Endodermal cell (in vitro differentiated cells): ENCODE results near the gene SLC34A3. TPM values are rescaled to one million over a fixed set of nuclear protein-coding genes. Genes with fewer than 3 reads are reported as not detected.

Experiments used
- DNase-seq: peaks from one replicate; pipeline ENCODE4 v3.0.0-alpha.2; 2017
- H3K27ac ChIP-seq: 2 replicates; pipeline ENCODE4 v1.5.1; 2013; ENCODE audit warnings: mild to moderate bottlenecking, low read depth, low read length, moderate library complexity
- H3K27me3 ChIP-seq: 2 replicates; pipeline ENCODE4 v1.6.1; 2013; ENCODE audit warnings: mild to moderate bottlenecking, low read length, moderate library complexity; ENCODE audit not compliant: insufficient read depth, control insufficient read depth, poor library complexity, severe bottlenecking
- H3K36me3 ChIP-seq: 2 replicates; pipeline ENCODE4 v1.7.0; 2013; ENCODE audit warnings: mild to moderate bottlenecking, low read length, moderate library complexity; ENCODE audit not compliant: control insufficient read depth, insufficient read depth
- H3K4me1 ChIP-seq: one replicate; pipeline ENCODE4 v1.7.0; 2013; ENCODE audit warnings: low read length; ENCODE audit not compliant: control insufficient read depth, insufficient read depth
- H3K4me3 ChIP-seq: 2 replicates; pipeline ENCODE4 v1.5.1; 2013; ENCODE audit warnings: mild to moderate bottlenecking, low read length, moderate library complexity
- H3K9ac ChIP-seq: 2 replicates; pipeline ENCODE4 v1.6.1; 2013; ENCODE audit warnings: mild to moderate bottlenecking, low read length, moderate library complexity; ENCODE audit not compliant: poor library complexity, severe bottlenecking; ENCODE audit errors: extremely low read depth
- H3K9me3 ChIP-seq: 2 replicates; pipeline ENCODE4 v1.6.1; 2013; ENCODE audit warnings: mild to moderate bottlenecking, low read length, moderate library complexity; ENCODE audit not compliant: control insufficient read depth
- H3K27ac Mint-ChIP-seq: 2 replicates; pipeline ENCODE4 v1.8.0; 2020; ENCODE audit warnings: mixed read lengths
- H3K27me3 Mint-ChIP-seq: 2 replicates; pipeline ENCODE4 v1.8.0; 2021; ENCODE audit warnings: mild to moderate bottlenecking, mixed read lengths; ENCODE audit not compliant: insufficient read depth
- H3K36me3 Mint-ChIP-seq: 2 replicates; pipeline ENCODE4 v1.8.0; 2020; ENCODE audit warnings: low read depth, mixed read lengths
- H3K4me1 Mint-ChIP-seq: 2 replicates; pipeline ENCODE4 v1.8.0; 2020; ENCODE audit warnings: mixed read lengths
- H3K4me3 Mint-ChIP-seq: 2 replicates; pipeline ENCODE4 v1.8.0; 2020; ENCODE audit warnings: mild to moderate bottlenecking, moderate library complexity, mixed read lengths
- H3K9me3 Mint-ChIP-seq: 2 replicates; pipeline ENCODE4 v1.8.0; 2020; ENCODE audit warnings: mild to moderate bottlenecking, mixed read lengths
- WGBS, 2 experiments: methylation state at CpG; one replicate each; pipeline versions ENCODE4 v1.1.5 to v1.1.7; 2013; ENCODE audit warnings: missing lambda C conversion rate in 2 of 2, mixed read lengths in 1 of 2; ENCODE audit not compliant: insufficient coverage in 1 of 2, insufficient read length in 1 of 2; 5-methylcytosine and 5-hydroxymethylcytosine counted together
- total RNA-seq, 2 donors: library from RNA; stranded (reverse); fragmentation: NEBNext Ultra II Directional in 1 of 2; extraction: Animal tissue kit (Norgen Biotek cat#: 25700) in 1 of 2; gene quantifications; 2 replicates in 1 of 2; 3 replicates in 1 of 2; pipeline ENCODE4 v1.2.1, GENCODE V29; 2021
- TF ChIP-seq, protein P1 (sequence below): fragments of 200-600 bp; sonication (generic); conservative IDR thresholded peaks from 2 replicates; pipeline ENCODE4 v1.5.0; 2021; ENCODE audit warnings: antibody characterized with exemption, mild to moderate bottlenecking

The SLC34A3 gene
- total RNA-seq, 2 donors from 2014 or later, result 0.15 TPM; not detected in 1

DNA sequence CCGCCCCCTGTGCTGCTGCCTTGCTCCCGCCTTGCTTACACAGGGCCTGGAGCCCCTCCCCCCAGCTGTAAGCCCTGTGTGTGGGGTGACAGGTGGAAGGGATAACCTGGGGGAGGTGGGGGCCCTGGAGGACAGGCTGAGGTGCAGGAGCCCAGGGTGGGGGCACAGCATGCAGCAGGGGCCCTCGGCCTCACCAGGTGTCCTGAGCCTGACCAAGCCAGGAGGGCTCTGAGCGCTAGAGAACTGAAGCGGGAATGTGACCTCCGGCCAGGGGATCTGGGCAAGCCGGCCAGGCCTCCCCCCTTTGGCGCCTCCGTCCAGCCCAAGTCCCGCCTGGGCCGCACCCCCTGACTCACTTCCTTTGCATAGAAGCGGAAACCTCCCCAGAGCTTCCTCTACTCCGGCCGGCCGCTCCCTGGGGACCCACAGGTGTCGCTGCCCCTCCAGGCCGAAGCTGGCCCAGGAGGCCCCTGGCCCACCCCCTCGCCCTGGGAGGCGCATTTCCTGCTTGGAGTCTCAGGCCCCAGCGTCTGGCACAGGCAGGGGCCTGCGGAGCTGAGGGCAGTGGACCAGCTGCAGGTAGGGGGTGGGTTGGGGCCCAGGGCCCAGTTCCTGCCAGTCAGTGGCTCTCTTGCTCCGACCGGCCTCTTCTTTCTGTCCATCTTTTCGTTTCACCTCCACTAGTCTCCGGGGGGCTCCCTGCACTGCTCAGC is 46.8 kb downstream of the SLC34A3 start, which contains the start of gene TOR4A:
TSS of gene TOR4A (plus strand) at position 398 of the 713 bp plus-strand sequence. CDS start 964 bp downstream, outside the sequence.
- TF ChIP-seq, protein P1, sequence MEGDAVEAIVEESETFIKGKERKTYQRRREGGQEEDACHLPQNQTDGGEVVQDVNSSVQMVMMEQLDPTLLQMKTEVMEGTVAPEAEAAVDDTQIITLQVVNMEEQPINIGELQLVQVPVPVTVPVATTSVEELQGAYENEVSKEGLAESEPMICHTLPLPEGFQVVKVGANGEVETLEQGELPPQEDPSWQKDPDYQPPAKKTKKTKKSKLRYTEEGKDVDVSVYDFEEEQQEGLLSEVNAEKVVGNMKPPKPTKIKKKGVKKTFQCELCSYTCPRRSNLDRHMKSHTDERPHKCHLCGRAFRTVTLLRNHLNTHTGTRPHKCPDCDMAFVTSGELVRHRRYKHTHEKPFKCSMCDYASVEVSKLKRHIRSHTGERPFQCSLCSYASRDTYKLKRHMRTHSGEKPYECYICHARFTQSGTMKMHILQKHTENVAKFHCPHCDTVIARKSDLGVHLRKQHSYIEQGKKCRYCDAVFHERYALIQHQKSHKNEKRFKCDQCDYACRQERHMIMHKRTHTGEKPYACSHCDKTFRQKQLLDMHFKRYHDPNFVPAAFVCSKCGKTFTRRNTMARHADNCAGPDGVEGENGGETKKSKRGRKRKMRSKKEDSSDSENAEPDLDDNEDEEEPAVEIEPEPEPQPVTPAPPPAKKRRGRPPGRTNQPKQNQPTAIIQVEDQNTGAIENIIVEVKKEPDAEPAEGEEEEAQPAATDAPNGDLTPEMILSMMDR, result peak; percentile 29
- peak within 1 kb of the TSS; percentile 55 for H3K9ac ChIP-seq
- H3K27ac Mint-ChIP-seq, result peak within 1 kb of the TSS; percentile 96
- peaks cover 11% of the 10 kb centered on the region for H3K36me3 Mint-ChIP-seq
- no peak within 1 kb of the TSS for H3K27ac ChIP-seq
- peak within 1 kb of the TSS; percentile 73 for H3K4me3 ChIP-seq
- 21 to 26% methylated on average over 10 to 25 of the region's 25 CpGs for WGBS, 2 experiments
- peaks cover 20% of the 10 kb centered on the region for H3K4me1 Mint-ChIP-seq
- H3K4me3 Mint-ChIP-seq, result peak within 1 kb of the TSS; percentile 59
- no peaks in the 10 kb centered on the region for H3K9me3 Mint-ChIP-seq
- H3K9me3 ChIP-seq, result no peaks in the 10 kb centered on the region
- peaks cover 12% of the 10 kb centered on the region for H3K36me3 ChIP-seq
- peaks cover 5% of the 10 kb centered on the region for H3K27me3 Mint-ChIP-seq
- no peaks in the 10 kb centered on the region for H3K27me3 ChIP-seq
- H3K4me1 ChIP-seq, result peaks cover 10% of the 10 kb centered on the region
- peak; percentile 94 for DNase-seq

DNA sequence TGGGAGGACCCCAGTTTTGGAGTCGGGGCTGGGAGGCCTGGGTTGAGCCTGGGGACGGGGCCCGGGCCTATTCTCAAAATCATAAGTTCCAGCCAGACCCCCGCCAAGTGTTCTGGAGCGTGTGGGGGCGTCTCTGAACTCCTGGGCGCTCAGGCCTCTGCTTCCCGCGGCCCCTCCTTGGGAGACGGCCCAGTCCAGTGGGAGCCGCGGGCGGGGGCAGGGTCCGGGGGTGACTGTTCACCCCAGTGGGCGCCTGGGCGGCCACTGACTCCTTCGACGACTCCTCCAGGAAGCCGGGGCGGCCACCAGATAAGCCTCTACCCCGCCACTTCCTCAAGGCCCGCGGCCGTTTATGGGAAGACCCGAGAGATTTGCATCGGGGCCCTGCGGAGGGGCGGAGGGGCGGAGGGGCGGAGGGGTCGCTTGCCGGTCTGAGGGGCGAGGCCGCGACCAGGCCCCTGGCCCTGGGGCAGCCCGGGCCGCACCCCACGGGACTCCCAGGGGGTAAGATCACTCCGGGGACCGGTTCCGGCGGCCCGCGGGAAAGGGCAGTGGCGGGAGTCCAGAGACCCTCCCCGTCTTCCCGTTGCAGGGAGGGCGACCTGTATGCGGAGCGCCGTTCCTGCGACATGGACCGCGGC is 47.5 kb downstream of the SLC34A3 start:
- peak; percentile 84 for DNase-seq
- H3K36me3 ChIP-seq, result peaks cover 8% of the 10 kb centered on the region
- TF ChIP-seq, protein P1, result no peak
- H3K9me3 ChIP-seq, result no peaks in the 10 kb centered on the region
- H3K4me1 Mint-ChIP-seq, result peaks cover 20% of the 10 kb centered on the region
- WGBS, 2 experiments, result 36 to 56% methylated on average over 27 to 54 of the region's 54 CpGs
- H3K4me3 Mint-ChIP-seq, result peak overlapping the region; percentile 59
- peak overlapping the region; percentile 73 for H3K4me3 ChIP-seq
- H3K27ac Mint-ChIP-seq, result peak overlapping the region; percentile 80
- H3K27me3 Mint-ChIP-seq, result peaks cover 10% of the 10 kb centered on the region
- no peak overlapping the region for H3K27ac ChIP-seq
- H3K9ac ChIP-seq, result peak overlapping the region; percentile 55
- H3K9me3 Mint-ChIP-seq, result no peaks in the 10 kb centered on the region
- H3K27me3 ChIP-seq, result no peaks in the 10 kb centered on the region
- peaks cover 10% of the 10 kb centered on the region for H3K4me1 ChIP-seq
- H3K36me3 Mint-ChIP-seq, result peaks cover 12% of the 10 kb centered on the region

DNA sequence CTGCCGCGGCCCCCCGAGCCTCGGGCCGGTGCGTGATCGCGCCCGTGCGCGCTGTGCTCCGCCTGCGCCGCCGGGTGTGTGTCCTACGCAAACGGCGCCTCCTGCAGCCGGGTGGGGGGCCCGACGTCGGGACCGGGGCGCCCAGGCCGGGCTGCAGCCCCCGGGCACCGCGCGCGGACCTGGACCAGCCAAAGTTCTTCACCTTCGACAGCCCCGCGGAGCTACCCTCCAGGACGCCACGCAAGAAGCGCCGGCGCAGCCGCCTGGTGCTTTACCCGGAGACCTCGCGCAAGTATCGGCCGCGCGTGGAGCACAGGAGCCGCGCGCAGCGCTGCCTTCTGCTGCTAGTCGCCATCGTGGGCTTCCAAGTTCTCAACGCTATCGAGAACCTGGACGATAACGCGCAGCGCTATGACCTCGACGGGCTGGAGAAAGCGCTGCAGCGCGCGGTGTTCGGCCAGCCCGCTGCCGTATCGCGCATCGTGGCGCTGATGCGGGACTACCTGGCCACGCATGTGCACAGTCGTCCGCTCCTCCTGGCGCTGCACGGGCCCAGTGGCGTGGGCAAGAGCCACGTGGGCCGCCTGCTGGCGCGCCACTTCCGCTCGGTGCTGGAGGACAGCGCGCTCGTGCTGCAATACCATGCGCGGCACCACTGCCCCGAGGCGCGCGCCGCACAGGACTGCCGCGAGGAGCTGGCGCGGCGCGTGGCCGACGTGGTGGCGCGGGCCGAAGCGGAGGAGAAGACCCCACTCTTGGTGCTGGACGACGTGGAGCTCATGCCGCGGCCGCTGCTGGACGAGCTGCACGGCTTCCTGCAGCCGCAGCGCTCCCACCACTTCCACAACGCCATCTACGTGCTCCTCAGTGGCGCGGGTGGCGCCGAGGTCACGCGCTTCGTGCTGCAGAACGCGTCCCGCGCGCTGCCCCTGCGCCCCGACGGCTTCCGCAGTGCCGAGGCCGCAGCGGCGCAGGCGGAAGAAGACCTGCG is 48.3 kb downstream of the SLC34A3 start:
- 88 to 98% methylated on average over 109 to 139 of the region's 139 CpGs for WGBS, 2 experiments
- Histone ChIP-seq H3K36me3 (no peaks in the 10 kb centered on the region), H3K4me1 (peaks cover 10% of the 10 kb centered on the region), H3K4me3 (no peak overlapping the region), H3K27ac (no peak overlapping the region), H3K9ac (no peak overlapping the region), H3K9me3 (no peaks in the 10 kb centered on the region), H3K27me3 (no peaks in the 10 kb centered on the region)
- peak; percentile 36 for DNase-seq
- Mint-ChIP-seq H3K27me3 (peaks cover 13% of the 10 kb centered on the region), H3K9me3 (no peaks in the 10 kb centered on the region), H3K4me3 (peak overlapping the region; percentile 49), H3K4me1 (peaks cover 20% of the 10 kb centered on the region), H3K36me3 (peaks cover 8% of the 10 kb centered on the region), H3K27ac (no peak overlapping the region)
- TF ChIP-seq, protein P1, result no peak
